B cell (primary cell): Measurements from ENCODE around the gene NLGN1. TPM values are rescaled to one million over a fixed set of nuclear protein-coding genes. Genes with fewer than 3 reads are reported as not detected.

Experiments
- ATAC-seq: fragments of 200-7000 bp; cut with Tn5 transposase; one replicate; pipeline ENCODE4 v1.10.0; 2021; ENCODE audit warnings: low read depth, mild to moderate bottlenecking, moderate number of reproducible peaks, moderate library complexity
- CTCF ChIA-PET: fragments of 350-600 bp; sonication (Branson Sonifier 250); formaldehyde crosslinking; loops from one replicate; lab custom pipeline; 2021; ENCODE audit warnings: antibody characterized with exemption, inconsistent platforms; lab: Charles Lee
- POLR2A ChIA-PET: fragments of 350-600 bp; sonication (Branson Sonifier 250); formaldehyde crosslinking; loops from one replicate; lab custom pipeline; 2021; ENCODE audit warnings: antibody characterized with exemption; lab: Charles Lee
- DNase-seq: peaks from one replicate; pipeline ENCODE4 v3.0.0; 2013
- H2AFZ ChIP-seq: 2 replicates; pipeline ENCODE4 v1.6.1; 2012; ENCODE audit warnings: mild to moderate bottlenecking, low read depth, low read length; ENCODE audit not compliant: insufficient read depth, poor library complexity, severe bottlenecking
- H3K27ac ChIP-seq, 2 donors: 1 replicate in 1 of 2; 2 replicates in 1 of 2; pipeline ENCODE4 v1.5.1; 2012 to 2013; ENCODE audit warnings: low read length in 2 of 2, mild to moderate bottlenecking in 2 of 2, moderate library complexity in 1 of 2
- H3K27me3 ChIP-seq, 4 experiments: fragments of 200-600 bp in 1 of 4; sonication (generic) in 1 of 4; replicated peaks in 1 of 4; 1 replicate in 2 of 4; 2 replicates in 2 of 4; pipeline versions ENCODE4 v1.6.1 to v1.7.0; 2013 to 2016; ENCODE audit warnings: low read length in 3 of 4, mild to moderate bottlenecking in 2 of 4, mixed read lengths in 1 of 4, moderate library complexity in 1 of 4; ENCODE audit not compliant: insufficient read depth in 4 of 4, control insufficient read depth in 3 of 4; ENCODE audit errors: control extremely low read depth in 1 of 4
- H3K36me3 ChIP-seq, 2 experiments: replicated peaks in 1 of 2; 1 replicate in 1 of 2; 2 replicates in 1 of 2; pipeline versions ENCODE4 v1.6.1 to v1.7.1; 2013; ENCODE audit warnings: low read length in 1 of 2; ENCODE audit not compliant: insufficient read depth in 2 of 2, control insufficient read depth in 1 of 2; ENCODE audit errors: control extremely low read depth in 1 of 2, extremely low read depth in 1 of 2
- H3K4me1 ChIP-seq, 2 donors: fragments of 200-600 bp in 1 of 2; sonication (generic) in 1 of 2; 1 replicate in 1 of 2; 2 replicates in 1 of 2; pipeline versions ENCODE4 v1.5.1 to v1.6.1; 2013 to 2017; ENCODE audit warnings: low read length in 2 of 2; ENCODE audit not compliant: control insufficient read depth in 2 of 2, insufficient read depth in 2 of 2
- H3K4me2 ChIP-seq: replicated peaks from 2 replicates; pipeline ENCODE3; 2012; ENCODE audit warnings: mild to moderate bottlenecking, low read depth, low read length; ENCODE audit not compliant: poor library complexity, severe bottlenecking
- H3K4me3 ChIP-seq, 5 experiments: fragments of 200-600 bp in 1 of 5; sonication (generic) in 1 of 5; 1 replicate in 3 of 5; 2 replicates in 2 of 5; pipeline versions ENCODE4 v1.5.1 to v1.7.0; 2011 to 2016; ENCODE audit warnings: low read length in 4 of 5, mild to moderate bottlenecking in 4 of 5, low read depth in 2 of 5, control low read depth in 1 of 5, moderate library complexity in 1 of 5; ENCODE audit not compliant: insufficient read depth in 1 of 5; ENCODE audit errors: control extremely low read depth in 1 of 5, extremely low read depth in 1 of 5
- H3K79me2 ChIP-seq: fragments of 200-600 bp; sonication (generic); one replicate; pipeline ENCODE4 v1.6.0; 2016; ENCODE audit warnings: low read length; ENCODE audit not compliant: control insufficient read depth, insufficient read depth
- H3K9ac ChIP-seq: fragments of 200-600 bp; sonication (generic); 2 replicates; pipeline ENCODE4 v1.6.1; 2017; ENCODE audit warnings: mild to moderate bottlenecking, low read length, moderate library complexity
- H3K9me3 ChIP-seq, 3 donors: one replicate each; pipeline versions ENCODE4 v1.6.1 to v1.7.1; 2013; ENCODE audit warnings: low read length in 2 of 3; ENCODE audit not compliant: control insufficient read depth in 2 of 3, insufficient read depth in 1 of 3; ENCODE audit errors: control extremely low read depth in 1 of 3
- H4K20me1 ChIP-seq: 2 replicates; pipeline ENCODE4 v1.6.0; 2012; ENCODE audit warnings: mild to moderate bottlenecking, low read length; ENCODE audit not compliant: insufficient read depth, control insufficient read depth, poor library complexity, severe bottlenecking
- H3K27ac Mint-ChIP-seq: one replicate; pipeline ENCODE4 v1.8.0; 2021; ENCODE audit warnings: mixed read lengths
- H3K27me3 Mint-ChIP-seq: one replicate; pipeline ENCODE4 v1.8.0; 2021; ENCODE audit warnings: mixed read lengths
- H3K4me1 Mint-ChIP-seq: one replicate; pipeline ENCODE4 v1.8.0; 2021; ENCODE audit warnings: mixed read lengths
- H3K4me3 Mint-ChIP-seq: one replicate; pipeline ENCODE4 v1.8.0; 2021; ENCODE audit warnings: mixed read lengths
- H3K9me3 Mint-ChIP-seq: one replicate; pipeline ENCODE4 v1.8.0; 2022; ENCODE audit warnings: mixed read lengths; ENCODE audit not compliant: insufficient read depth
- CTCF ChIP-seq: fragments of 200-600 bp; IDR thresholded peaks from one replicate; pipeline ENCODE4 v1.8.0; 2022; ENCODE audit warnings: antibody characterized with exemption, mild to moderate bottlenecking
- EZH2 ChIP-seq: IDR thresholded peaks from 2 replicates; pipeline ENCODE4 v1.6.1; 2012; ENCODE audit warnings: borderline replicate concordance, low read depth, mild to moderate bottlenecking, moderate library complexity, low read length; ENCODE audit not compliant: insufficient read depth, poor library complexity, severe bottlenecking
- WGBS: methylation state at CpG from one replicate; pipeline ENCODE4 v1.1.5; 2013; ENCODE audit warnings: missing lambda C conversion rate; ENCODE audit not compliant: insufficient coverage; 5-methylcytosine and 5-hydroxymethylcytosine counted together
- intact Hi-C: fragments of 100-400 bp; cut with micrococcal nuclease; formaldehyde crosslinking; loops from one replicate; pipeline ENCODE4 v1.10.0; 2022
- polyA plus RNA-seq: library from polyadenylated mRNA; depleted of rRNA; stranded (reverse); fragments of >200 nt; gene quantifications from 2 replicates; pipeline ENCODE4 v1.2.3, GENCODE V29; 2012
- total RNA-seq, 2 donors: library from RNA; stranded (reverse); fragments of 120-200 nt in 1 of 2; gene quantifications; 1 replicate in 1 of 2; 2 replicates in 1 of 2; pipeline versions ENCODE4 v1.2.3 to v1.2.4, GENCODE V29; 2013 to 2022

The NLGN1 gene
- total and polyA plus RNA-seq, 2 donors (not counting 1 experiment from before 2014, with no cell fraction given): not detected

- Histone ChIP-seq H2AFZ (no peak overlapping the region), H3K4me1 (no peaks in the 10 kb centered on the region), H3K4me3 (no peak overlapping the region), H3K9me3 (peaks cover 0 to 8% (median 4%) of the 10 kb centered on the region in 3 donors), H3K27ac (no peak overlapping the region), H3K9ac (no peak overlapping the region), H3K4me2 (no peak overlapping the region), H3K79me2 (no peaks in the 10 kb centered on the region), H4K20me1 (no peaks in the 10 kb centered on the region), H3K27me3 (no peaks in the 10 kb centered on the region), H3K36me3 (no peaks in the 10 kb centered on the region)
- no peak overlapping the region for H3K4me3 Mint-ChIP-seq
- WGBS: 89% methylated on average over 2 of the region's 2 CpGs
- ChIA-PET CTCF (no interaction called here), POLR2A (no interaction called here)
- H3K27ac Mint-ChIP-seq: no peak overlapping the region
- ATAC-seq (no peak), DNase-seq (no peak)
- peaks cover 7% of the 10 kb centered on the region for H3K9me3 Mint-ChIP-seq
- intact Hi-C loops: no loop called here
- H3K4me1 Mint-ChIP-seq: no peaks in the 10 kb centered on the region
- TF ChIP-seq CTCF (no peak), EZH2 (no peak)
- H3K27me3 Mint-ChIP-seq: no peaks in the 10 kb centered on the region
Observed at GRCh38 chr3:174028673-174029072, 631.1 kb downstream of the NLGN1 start.

- H3K9ac ChIP-seq: no peak overlapping the region
- ChIA-PET POLR2A (no interaction called here), CTCF (no interaction called here)
- H3K4me3 ChIP-seq: no peak overlapping the region
- no peak overlapping the region for H3K4me3 Mint-ChIP-seq
- no peaks in the 10 kb centered on the region for H3K4me1 Mint-ChIP-seq
- no peaks in the 10 kb centered on the region for H3K27me3 Mint-ChIP-seq
- peaks cover 5% of the 10 kb centered on the region for H3K9me3 Mint-ChIP-seq
- WGBS: no CpG with 5 or more reads among the region's 4 CpGs
- H3K9me3 ChIP-seq: no peaks in the 10 kb centered on the region
- no peaks in the 10 kb centered on the region for H3K27me3 ChIP-seq
- H3K27ac ChIP-seq: no peak overlapping the region
- no peaks in the 10 kb centered on the region for H3K36me3 ChIP-seq
- DNase-seq (no peak), ATAC-seq (no peak)
- no peak overlapping the region for H3K4me2 ChIP-seq
- no peaks in the 10 kb centered on the region for H4K20me1 ChIP-seq
- no peak overlapping the region for H2AFZ ChIP-seq
- TF ChIP-seq CTCF (no peak), EZH2 (no peak)
- no peaks in the 10 kb centered on the region for H3K4me1 ChIP-seq
- no peak overlapping the region for H3K27ac Mint-ChIP-seq
- no peaks in the 10 kb centered on the region for H3K79me2 ChIP-seq
- intact Hi-C loops: no loop called here
Observed at GRCh38 chr3:174035328-174035886, 637.9 kb downstream of the NLGN1 start.
